GDM1 (cell line): ENCODE data around the gene MAP3K12.
"Not testable (repeated sequence)": the region's sequence is repeated elsewhere in the genome, so short reads cannot be mapped to it uniquely, and the experiment has no call there.

ENCODE experiments used
- DNase-seq: peaks from one replicate; lab custom pipeline; 2025; lab: John Stamatoyannopoulos, UW

Gene MAP3K12

DNA sequence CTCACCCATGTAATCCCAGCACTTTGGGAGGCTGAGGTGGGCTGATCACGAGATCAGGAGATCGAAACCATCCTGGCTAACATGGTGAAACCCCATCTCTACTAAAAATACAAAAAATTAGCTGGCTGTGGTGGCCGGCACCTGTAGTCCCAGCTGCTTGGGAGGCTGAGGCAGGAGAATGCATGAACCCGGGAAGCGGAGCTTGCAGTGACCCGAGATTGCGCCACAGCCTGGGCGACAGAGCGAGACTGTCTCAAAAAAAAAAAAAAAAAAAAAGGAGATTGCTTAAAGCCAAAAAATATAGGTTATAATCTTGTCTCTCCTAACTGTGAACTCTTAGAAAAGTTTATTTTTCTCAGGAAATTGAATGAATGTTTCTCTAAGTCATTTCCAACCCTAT is 63.9 kb downstream of the MAP3K12 start:
- not testable (repeated sequence) for DNase-seq

GRCh38 chr12:53431187-53431586 is 68.1 kb downstream of the MAP3K12 start:
- DNase-seq, result no peak

GRCh38 chr12:53430116-53430515 is 69.1 kb downstream of the MAP3K12 start:
- no peak for DNase-seq
